GM12801 (cell line): ENCODE measurements around the gene PTPN13.

Source experiments
- TF ChIP-seq, protein P1 (sequence below): IDR thresholded peaks from one replicate; pipeline ENCODE4 v1.5.1; 2011; ENCODE audit warnings: control low read depth; ENCODE audit not compliant: insufficient read length; ENCODE audit errors: extremely low read depth

PTPN13 gene

DNA sequence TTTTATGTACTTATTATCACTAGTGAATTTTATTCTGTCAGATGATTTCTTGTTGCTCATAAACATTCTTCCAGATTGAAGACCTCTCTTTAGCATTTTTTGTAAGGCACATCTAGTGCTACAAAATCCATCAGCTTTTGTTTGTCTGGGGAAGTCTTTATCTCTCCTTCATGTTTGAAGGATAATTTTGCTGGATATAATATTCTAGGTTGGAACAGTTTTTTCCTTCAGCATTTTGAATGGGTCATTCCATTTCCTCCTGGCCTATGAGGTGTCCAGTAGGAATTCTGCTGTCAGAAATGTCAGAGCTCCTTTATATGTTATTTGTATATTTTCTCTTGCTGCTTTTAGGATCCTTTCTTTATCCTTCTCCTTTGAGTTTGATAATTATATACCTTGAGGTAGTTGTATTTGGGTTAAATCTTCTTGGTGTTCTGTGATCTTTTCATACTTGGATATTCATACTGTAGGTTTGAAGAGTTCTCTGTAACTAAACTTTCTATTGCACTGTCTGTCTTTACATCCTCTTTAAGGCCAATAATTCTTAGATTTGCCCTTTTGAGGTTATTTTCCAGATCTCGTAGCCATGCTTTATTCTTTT is 58.3 kb downstream of the PTPN13 start:
- TF ChIP-seq, protein P1, sequence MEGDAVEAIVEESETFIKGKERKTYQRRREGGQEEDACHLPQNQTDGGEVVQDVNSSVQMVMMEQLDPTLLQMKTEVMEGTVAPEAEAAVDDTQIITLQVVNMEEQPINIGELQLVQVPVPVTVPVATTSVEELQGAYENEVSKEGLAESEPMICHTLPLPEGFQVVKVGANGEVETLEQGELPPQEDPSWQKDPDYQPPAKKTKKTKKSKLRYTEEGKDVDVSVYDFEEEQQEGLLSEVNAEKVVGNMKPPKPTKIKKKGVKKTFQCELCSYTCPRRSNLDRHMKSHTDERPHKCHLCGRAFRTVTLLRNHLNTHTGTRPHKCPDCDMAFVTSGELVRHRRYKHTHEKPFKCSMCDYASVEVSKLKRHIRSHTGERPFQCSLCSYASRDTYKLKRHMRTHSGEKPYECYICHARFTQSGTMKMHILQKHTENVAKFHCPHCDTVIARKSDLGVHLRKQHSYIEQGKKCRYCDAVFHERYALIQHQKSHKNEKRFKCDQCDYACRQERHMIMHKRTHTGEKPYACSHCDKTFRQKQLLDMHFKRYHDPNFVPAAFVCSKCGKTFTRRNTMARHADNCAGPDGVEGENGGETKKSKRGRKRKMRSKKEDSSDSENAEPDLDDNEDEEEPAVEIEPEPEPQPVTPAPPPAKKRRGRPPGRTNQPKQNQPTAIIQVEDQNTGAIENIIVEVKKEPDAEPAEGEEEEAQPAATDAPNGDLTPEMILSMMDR, result no peak

DNA sequence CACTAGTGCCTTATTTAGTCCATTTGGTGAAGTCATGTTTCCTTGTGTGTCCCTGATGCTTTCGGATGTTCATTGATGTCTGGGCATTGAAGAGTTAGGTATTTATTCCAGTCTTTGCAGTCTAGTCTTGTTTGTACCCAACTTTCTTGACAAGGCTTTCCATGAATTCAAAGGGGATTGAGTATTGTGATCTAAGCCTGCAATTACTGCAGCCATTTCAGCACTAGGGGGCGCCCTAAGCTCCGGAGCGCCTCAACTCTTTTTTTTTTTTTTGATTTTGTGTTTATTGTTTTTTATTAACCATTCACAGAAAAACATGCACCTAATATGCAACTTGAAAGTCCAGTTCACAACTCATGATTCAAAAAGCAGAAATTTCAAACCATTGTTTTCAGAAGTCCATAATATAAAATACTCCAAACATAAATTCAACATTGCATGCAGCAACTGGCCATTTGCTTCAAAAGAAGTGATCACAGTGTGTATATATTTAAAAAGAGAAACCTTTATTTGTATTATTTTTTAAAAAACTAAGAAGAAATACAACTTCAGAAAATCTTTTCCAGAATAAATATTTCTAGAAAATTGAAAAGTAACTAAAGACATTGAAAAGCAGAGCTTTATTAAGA is 59.2 kb downstream of the PTPN13 start:
- TF ChIP-seq, protein P1, result no peak

DNA sequence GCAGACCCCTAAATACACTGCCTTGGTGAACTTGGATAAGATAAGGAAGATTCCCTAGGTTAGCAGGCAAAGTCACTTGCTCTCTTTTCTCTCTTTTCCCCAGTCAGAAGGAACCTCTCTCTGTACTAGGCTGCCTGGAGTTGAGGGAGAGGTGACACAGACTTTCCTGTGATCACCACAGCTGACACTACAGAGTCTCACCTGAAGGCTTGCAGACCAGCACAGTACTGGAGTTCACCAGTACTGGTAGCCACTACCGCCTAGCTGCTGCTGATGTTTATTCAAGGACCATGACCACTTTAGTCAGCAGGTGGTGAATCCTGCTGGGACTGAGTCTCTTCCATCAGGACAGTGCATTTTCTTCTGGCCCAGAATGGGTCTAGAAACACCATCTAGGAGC is 63.3 kb downstream of the PTPN13 start:
- TF ChIP-seq, protein P1, result no peak

DNA sequence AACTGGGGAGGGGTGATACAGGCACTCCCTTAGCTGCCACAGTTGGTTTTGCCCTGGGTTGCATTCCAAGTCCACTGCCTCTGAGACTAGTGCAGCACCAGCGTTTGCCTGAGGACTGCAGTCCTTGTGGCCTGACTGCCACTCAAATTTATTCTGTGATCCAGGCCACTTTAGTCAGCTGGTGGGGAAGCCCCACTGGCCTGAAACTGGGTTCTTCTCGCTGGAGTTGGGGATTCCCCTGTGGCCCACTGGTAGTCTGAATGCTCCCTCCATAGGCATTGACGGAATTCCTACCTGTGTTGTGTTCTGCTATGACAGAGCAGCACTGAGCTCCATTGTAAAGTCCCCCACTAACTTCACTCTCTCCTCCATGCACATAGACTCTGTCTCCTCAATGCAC is 63.8 kb downstream of the PTPN13 start:
- TF ChIP-seq, protein P1, result no peak

DNA sequence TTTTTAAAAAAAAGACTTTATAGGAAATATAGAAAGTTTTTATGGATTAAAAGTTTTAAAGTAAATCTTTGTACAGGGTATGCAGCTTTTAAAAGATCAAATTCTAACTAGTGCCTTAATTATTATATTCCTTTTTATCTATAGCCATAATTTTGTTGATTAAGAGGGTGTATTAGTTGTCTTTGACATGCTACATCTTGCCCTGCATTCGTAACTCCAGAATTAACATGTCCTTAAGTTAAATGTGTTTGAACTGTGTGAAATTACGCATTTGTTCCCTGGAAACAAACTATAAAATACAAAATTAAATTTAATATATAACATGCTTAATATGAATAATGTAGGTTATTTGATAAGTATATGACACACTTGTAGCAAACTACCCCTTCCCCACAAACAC is 66.3 kb downstream of the PTPN13 start:
- TF ChIP-seq, protein P1, result no peak

DNA sequence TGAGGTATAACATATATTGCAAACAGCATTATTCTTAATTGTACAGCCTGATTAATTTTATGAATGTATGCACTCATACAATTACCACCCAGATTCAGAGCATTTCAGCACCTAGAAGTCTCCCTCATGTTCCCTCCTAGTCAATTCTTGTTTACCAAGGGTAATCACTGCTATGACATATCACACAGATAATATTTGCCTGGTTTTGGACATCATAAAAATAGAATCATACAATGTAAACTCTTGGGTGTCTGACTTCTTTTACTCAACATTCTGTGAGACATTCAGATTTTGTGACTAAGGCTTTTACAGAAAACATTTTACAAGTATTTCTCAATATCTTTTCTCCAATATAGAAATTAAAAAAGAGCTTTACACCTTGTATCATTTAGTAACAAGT is 66.9 kb downstream of the PTPN13 start:
- TF ChIP-seq, protein P1, result no peak

DNA sequence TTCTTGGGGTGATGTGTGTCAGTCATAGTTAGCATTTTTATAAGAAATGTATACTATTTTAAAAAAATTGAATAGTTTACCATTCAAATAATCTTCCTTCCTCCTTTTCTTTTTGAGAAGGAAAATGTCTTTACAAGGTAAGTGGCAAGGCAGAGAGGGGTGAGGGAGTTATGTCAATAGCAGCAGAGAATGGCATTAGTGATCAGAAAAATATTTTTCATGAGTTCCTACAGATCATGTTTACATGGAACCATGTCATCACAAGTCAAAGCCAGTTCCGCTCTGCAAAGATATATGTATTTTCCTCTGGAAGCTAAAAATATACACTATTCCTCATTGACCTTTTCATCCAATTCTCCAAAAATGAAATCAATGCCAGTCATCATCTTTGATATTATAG is 67.3 kb downstream of the PTPN13 start:
- TF ChIP-seq, protein P1, result no peak
